Measurements from ENCODE around the gene SSPN. TPM values are rescaled to one million over a fixed set of nuclear protein-coding genes. Genes with fewer than 3 reads are reported as not detected.
"Not testable (repeated sequence)": the region's sequence is repeated elsewhere in the genome, so short reads cannot be mapped to it uniquely, and the experiment has no call there.

Gene SSPN
- total and polyA plus RNA-seq, 2 experiments from 2014 or later: 1.1 to 2.3 TPM

DNA sequence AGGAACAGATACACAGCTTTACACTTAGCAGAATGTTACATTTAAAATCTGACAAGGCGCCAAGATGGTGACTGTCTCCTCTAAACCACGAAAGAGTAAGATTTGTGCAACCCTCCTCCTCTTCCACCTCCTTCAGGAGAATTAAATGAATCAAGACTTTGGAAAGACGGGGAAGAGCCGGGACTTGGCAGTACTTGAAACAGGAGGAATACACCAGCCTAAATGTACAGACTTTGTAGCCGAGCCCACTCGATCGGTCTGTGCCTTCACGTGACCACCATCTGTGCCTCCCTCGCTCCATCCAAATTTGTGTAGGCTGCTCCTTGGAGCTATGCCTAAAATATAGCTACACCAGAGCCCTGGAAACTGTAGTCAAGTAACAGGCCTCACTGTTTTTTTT is 38.3 kb downstream of the SSPN start:
- H3K9me2 ChIP-seq (ENCODE audit: insufficient read depth): 0 out of 2 replicates have a peak, but pooled peaks cover 1% of the 10 kb centered on the region
- no peak overlapping the region for H3K4me3 ChIP-seq
- no peaks in the 10 kb centered on the region for H3K36me3 ChIP-seq (ENCODE audit: insufficient read depth)
- H3K27ac Mint-ChIP-seq: no peak overlapping the region
- H3K27ac ChIP-seq (ENCODE audit: low read depth): no peak overlapping the region
- peaks cover 1% of the 10 kb centered on the region; the same call in 1 of the 2 replicates for H3K27me3 ChIP-seq (ENCODE audit: insufficient read depth)
- no peak overlapping the region for H3K4me3 Mint-ChIP-seq
- no peak overlapping the region for H3K4me2 ChIP-seq
- no peak for DNase-seq (ENCODE audit: low spot score)
- no peaks in the 10 kb centered on the region for H4K20me1 ChIP-seq (replicated peaks; ENCODE audit: insufficient read depth)
- no peak for TF ChIP-seq NANOG (IDR thresholded peaks at IDR 0.05; ENCODE audit: borderline replicate concordance)
- TF ChIP-seq ZNF114 (CRISPR knock-in tag; IDR thresholded peaks at IDR 0.05): no peak
- TF ChIP-seq, protein P1, sequence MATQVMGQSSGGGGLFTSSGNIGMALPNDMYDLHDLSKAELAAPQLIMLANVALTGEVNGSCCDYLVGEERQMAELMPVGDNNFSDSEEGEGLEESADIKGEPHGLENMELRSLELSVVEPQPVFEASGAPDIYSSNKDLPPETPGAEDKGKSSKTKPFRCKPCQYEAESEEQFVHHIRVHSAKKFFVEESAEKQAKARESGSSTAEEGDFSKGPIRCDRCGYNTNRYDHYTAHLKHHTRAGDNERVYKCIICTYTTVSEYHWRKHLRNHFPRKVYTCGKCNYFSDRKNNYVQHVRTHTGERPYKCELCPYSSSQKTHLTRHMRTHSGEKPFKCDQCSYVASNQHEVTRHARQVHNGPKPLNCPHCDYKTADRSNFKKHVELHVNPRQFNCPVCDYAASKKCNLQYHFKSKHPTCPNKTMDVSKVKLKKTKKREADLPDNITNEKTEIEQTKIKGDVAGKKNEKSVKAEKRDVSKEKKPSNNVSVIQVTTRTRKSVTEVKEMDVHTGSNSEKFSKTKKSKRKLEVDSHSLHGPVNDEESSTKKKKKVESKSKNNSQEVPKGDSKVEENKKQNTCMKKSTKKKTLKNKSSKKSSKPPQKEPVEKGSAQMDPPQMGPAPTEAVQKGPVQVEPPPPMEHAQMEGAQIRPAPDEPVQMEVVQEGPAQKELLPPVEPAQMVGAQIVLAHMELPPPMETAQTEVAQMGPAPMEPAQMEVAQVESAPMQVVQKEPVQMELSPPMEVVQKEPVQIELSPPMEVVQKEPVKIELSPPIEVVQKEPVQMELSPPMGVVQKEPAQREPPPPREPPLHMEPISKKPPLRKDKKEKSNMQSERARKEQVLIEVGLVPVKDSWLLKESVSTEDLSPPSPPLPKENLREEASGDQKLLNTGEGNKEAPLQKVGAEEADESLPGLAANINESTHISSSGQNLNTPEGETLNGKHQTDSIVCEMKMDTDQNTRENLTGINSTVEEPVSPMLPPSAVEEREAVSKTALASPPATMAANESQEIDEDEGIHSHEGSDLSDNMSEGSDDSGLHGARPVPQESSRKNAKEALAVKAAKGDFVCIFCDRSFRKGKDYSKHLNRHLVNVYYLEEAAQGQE (IDR thresholded peaks at IDR 0.05; ENCODE audit: unreplicated experiment): no peak
- no peak for TF ChIP-seq ETS1 (IDR thresholded peaks at IDR 0.05)
- TF ChIP-seq, protein P2, sequence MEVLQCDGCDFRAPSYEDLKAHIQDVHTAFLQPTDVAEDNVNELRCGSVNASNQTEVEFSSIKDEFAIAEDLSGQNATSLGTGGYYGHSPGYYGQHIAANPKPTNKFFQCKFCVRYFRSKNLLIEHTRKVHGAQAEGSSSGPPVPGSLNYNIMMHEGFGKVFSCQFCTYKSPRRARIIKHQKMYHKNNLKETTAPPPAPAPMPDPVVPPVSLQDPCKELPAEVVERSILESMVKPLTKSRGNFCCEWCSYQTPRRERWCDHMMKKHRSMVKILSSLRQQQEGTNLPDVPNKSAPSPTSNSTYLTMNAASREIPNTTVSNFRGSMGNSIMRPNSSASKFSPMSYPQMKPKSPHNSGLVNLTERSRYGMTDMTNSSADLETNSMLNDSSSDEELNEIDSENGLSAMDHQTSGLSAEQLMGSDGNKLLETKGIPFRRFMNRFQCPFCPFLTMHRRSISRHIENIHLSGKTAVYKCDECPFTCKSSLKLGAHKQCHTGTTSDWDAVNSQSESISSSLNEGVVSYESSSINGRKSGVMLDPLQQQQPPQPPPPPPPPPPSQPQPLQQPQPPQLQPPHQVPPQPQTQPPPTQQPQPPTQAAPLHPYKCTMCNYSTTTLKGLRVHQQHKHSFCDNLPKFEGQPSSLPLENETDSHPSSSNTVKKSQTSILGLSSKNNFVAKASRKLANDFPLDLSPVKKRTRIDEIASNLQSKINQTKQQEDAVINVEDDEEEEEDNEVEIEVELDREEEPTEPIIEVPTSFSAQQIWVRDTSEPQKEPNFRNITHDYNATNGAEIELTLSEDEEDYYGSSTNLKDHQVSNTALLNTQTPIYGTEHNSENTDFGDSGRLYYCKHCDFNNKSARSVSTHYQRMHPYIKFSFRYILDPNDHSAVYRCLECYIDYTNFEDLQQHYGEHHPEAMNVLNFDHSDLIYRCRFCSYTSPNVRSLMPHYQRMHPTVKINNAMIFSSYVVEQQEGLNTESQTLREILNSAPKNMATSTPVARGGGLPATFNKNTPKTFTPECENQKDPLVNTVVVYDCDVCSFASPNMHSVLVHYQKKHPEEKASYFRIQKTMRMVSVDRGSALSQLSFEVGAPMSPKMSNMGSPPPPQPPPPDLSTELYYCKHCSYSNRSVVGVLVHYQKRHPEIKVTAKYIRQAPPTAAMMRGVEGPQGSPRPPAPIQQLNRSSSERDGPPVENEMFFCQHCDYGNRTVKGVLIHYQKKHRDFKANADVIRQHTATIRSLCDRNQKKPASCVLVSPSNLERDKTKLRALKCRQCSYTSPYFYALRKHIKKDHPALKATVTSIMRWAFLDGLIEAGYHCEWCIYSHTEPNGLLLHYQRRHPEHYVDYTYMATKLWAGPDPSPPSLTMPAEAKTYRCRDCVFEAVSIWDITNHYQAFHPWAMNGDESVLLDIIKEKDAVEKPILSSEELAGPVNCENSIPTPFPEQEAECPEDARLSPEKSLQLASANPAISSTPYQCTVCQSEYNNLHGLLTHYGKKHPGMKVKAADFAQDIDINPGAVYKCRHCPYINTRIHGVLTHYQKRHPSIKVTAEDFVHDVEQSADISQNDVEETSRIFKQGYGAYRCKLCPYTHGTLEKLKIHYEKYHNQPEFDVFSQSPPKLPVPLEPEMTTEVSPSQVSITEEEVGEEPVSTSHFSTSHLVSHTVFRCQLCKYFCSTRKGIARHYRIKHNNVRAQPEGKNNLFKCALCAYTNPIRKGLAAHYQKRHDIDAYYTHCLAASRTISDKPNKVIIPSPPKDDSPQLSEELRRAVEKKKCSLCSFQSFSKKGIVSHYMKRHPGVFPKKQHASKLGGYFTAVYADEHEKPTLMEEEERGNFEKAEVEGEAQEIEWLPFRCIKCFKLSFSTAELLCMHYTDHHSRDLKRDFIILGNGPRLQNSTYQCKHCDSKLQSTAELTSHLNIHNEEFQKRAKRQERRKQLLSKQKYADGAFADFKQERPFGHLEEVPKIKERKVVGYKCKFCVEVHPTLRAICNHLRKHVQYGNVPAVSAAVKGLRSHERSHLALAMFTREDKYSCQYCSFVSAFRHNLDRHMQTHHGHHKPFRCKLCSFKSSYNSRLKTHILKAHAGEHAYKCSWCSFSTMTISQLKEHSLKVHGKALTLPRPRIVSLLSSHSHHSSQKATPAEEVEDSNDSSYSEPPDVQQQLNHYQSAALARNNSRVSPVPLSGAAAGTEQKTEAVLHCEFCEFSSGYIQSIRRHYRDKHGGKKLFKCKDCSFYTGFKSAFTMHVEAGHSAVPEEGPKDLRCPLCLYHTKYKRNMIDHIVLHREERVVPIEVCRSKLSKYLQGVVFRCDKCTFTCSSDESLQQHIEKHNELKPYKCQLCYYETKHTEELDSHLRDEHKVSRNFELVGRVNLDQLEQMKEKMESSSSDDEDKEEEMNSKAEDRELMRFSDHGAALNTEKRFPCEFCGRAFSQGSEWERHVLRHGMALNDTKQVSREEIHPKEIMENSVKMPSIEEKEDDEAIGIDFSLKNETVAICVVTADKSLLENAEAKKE (CRISPR knock-in tag; IDR thresholded peaks at IDR 0.05): no peak
- TF ChIP-seq CTCF (conservative IDR thresholded peaks at IDR 0.05; ENCODE audit: low read depth in 2 of 2): no peak
- TF ChIP-seq EZH2 (IDR thresholded peaks at IDR 0.05; ENCODE audit: low read depth, unreplicated experiment): no peak
- TF ChIP-seq JUNB (IDR thresholded peaks at IDR 0.05; ENCODE audit: unreplicated experiment): no peak
- TF ChIP-seq EZH2phosphoT487 (IDR thresholded peaks at IDR 0.05; ENCODE audit: unreplicated experiment): no peak
- no peak for TF ChIP-seq ZNF331 (CRISPR knock-in tag; IDR thresholded peaks at IDR 0.05; ENCODE audit: low read depth)
- H3K27me3 Mint-ChIP-seq (ENCODE audit: insufficient read depth, low read depth, poor library complexity): no peaks in the 10 kb centered on the region
- H3K9me3 Mint-ChIP-seq: no peaks in the 10 kb centered on the region
- H3K4me1 ChIP-seq (ENCODE audit: insufficient read depth): no peaks in the 10 kb centered on the region; the same call in 1 of the 2 replicates
- H3F3A ChIP-seq (replicated peaks; ENCODE audit: low read depth): no peaks in the 10 kb centered on the region
- peaks cover 8% of the 10 kb centered on the region; the same call in 2 of the 3 replicates for H3K4me1 Mint-ChIP-seq
- ATAC-seq: no peak
- no peaks in the 10 kb centered on the region for H3K79me2 ChIP-seq (replicated peaks; ENCODE audit: insufficient read depth)
- H3K36me3 Mint-ChIP-seq (ENCODE audit: low read depth): no peaks in the 10 kb centered on the region
- H2AFZ ChIP-seq: no peak overlapping the region

GRCh38 chr12:26235465-26235864 is 40.1 kb downstream of the SSPN start:
- not testable (repeated sequence) for H4K20me1 ChIP-seq (replicated peaks; ENCODE audit: insufficient read depth); H3K27me3 Mint-ChIP-seq (ENCODE audit: insufficient read depth, low read depth, poor library complexity); H3K36me3 Mint-ChIP-seq (ENCODE audit: low read depth); H3K9me2 ChIP-seq (ENCODE audit: insufficient read depth); H3K36me3 ChIP-seq (ENCODE audit: insufficient read depth); H3K4me1 ChIP-seq (ENCODE audit: insufficient read depth); H3K4me3 ChIP-seq; ATAC-seq; H3K27ac ChIP-seq (ENCODE audit: low read depth); H3F3A ChIP-seq (replicated peaks; ENCODE audit: low read depth); H3K4me3 Mint-ChIP-seq; DNase-seq (ENCODE audit: low spot score); H3K9me3 Mint-ChIP-seq; H2AFZ ChIP-seq; H3K27ac Mint-ChIP-seq; H3K79me2 ChIP-seq (replicated peaks; ENCODE audit: insufficient read depth); H3K27me3 ChIP-seq (ENCODE audit: insufficient read depth); H3K4me2 ChIP-seq
- H3K4me1 Mint-ChIP-seq: peaks cover 12% of the 10 kb centered on the region; the same call in 2 of the 3 replicates
